K562 (cell line): ENCODE measurements around the gene FOXJ3. TPM values are rescaled to one million over a fixed set of nuclear protein-coding genes. Genes with fewer than 3 reads are reported as not detected.

ENCODE experiments used
- ATAC-seq: fragments of 200-7000 bp; cut with Tn5 transposase; 3 replicates; pipeline ENCODE4 v1.9.1; 2020; ENCODE audit warnings: moderate library complexity
- BruUV-seq: library from RNA; stranded (reverse); fragments of 400-500 nt; replicated peaks from 2 replicates; lab custom pipeline; 2021; lab: Mats Ljungman, UMichigan
- CTCF ChIA-PET: fragments of 300-600 bp; formaldehyde crosslinking; extraction: SDS; loops from one replicate; lab custom pipeline; 2021; ENCODE audit warnings: low intra/inter-chr PET ratio; lab: Yijun Ruan, JAX
- POLR2A ChIA-PET: fragments of 300-600, 350-650 bp; sonication (Branson Sonifier 250); formaldehyde crosslinking; extraction: SDS; loops from one replicate; lab custom pipeline; 2021; ENCODE audit warnings: antibody characterized with exemption, inconsistent platforms; lab: Yijun Ruan, JAX
- DNase-seq, 4 experiments: peaks; one replicate each; pipeline versions ENCODE4 v3.0.0 to v3.0.0-alpha.2; 2011 to 2018; ENCODE audit warnings: low spot score in 3 of 4, mixed read lengths in 3 of 4; ENCODE audit errors: extremely low read depth in 1 of 4
- FAIRE-seq: peaks from 2 replicates; lab custom pipeline; 2011; peaks lifted over from hg19 to GRCh38; lab: Jason Lieb, UNC
- H2AFZ ChIP-seq: 2 replicates; pipeline ENCODE4 v1.6.0; 2011; ENCODE audit warnings: low read depth, low read length, control low read depth, inconsistent platforms
- H3K27ac ChIP-seq: fragments of 200-600 bp; 3 replicates; pipeline ENCODE4 v1.8.0; 2011; ENCODE audit warnings: low read depth, mild to moderate bottlenecking, control low read depth, inconsistent platforms, low read length, moderate library complexity, mixed read lengths; ENCODE audit errors: extremely low read depth
- H3K27me3 ChIP-seq, 2 experiments: fragments of 300-600 bp in 1 of 2; 2 replicates in 1 of 2; 3 replicates in 1 of 2; pipeline versions ENCODE4 v1.6.0 to v1.8.0; 2011; ENCODE audit warnings: inconsistent platforms in 2 of 2, low read length in 2 of 2, mild to moderate bottlenecking in 1 of 2, mixed read lengths in 1 of 2, moderate library complexity in 1 of 2; ENCODE audit not compliant: control insufficient read depth in 2 of 2, insufficient read depth in 2 of 2
- H3K36me3 ChIP-seq: fragments of 300-600 bp; 3 replicates; pipeline ENCODE4 v1.8.0; 2011; ENCODE audit warnings: mild to moderate bottlenecking, low read length, inconsistent platforms; ENCODE audit not compliant: control insufficient read depth, insufficient read depth
- H3K4me1 ChIP-seq, 2 experiments: fragments of 200-600 bp in 1 of 2; replicated peaks in 1 of 2; 2 replicates in 1 of 2; 3 replicates in 1 of 2; pipeline versions ENCODE4 v1.5.1 to v1.8.0; 2011; ENCODE audit warnings: inconsistent platforms in 2 of 2, low read length in 2 of 2, mild to moderate bottlenecking in 1 of 2, mixed read lengths in 1 of 2, moderate library complexity in 1 of 2; ENCODE audit not compliant: control insufficient read depth in 2 of 2, insufficient read depth in 2 of 2
- H3K4me2 ChIP-seq: 2 replicates; pipeline ENCODE4 v1.6.1; 2011; ENCODE audit warnings: low read length, control low read depth, inconsistent platforms, mixed read lengths; ENCODE audit not compliant: insufficient read depth
- H3K4me3 ChIP-seq: fragments of 200-600 bp; sonication (generic), shearing (Covaris generic); 2 replicates; pipeline ENCODE4 v1.5.1; 2016; ENCODE audit warnings: control low read depth, inconsistent platforms
- H3K79me2 ChIP-seq: fragments of 200-600 bp; 3 replicates; pipeline ENCODE4 v1.8.0; 2011; ENCODE audit warnings: low read length, inconsistent platforms; ENCODE audit not compliant: control insufficient read depth, insufficient read depth
- H3K9ac ChIP-seq, 2 experiments: 2 replicates each; pipeline versions ENCODE4 v1.6.0 to v1.6.1; 2011; ENCODE audit warnings: low read depth in 2 of 2, low read length in 2 of 2, control low read depth in 1 of 2, inconsistent platforms in 1 of 2, mild to moderate bottlenecking in 1 of 2, mixed read lengths in 1 of 2; ENCODE audit not compliant: insufficient read depth in 1 of 2
- H3K9me1 ChIP-seq: one replicate; pipeline ENCODE4 v1.6.0; 2011; ENCODE audit warnings: inconsistent platforms, mild to moderate bottlenecking, low read length, moderate library complexity; ENCODE audit not compliant: control insufficient read depth, insufficient read depth
- H3K9me3 ChIP-seq: replicated peaks from 2 replicates; pipeline ENCODE4 v1.5.1; 2011; ENCODE audit warnings: low read depth, low read length, inconsistent platforms; ENCODE audit not compliant: control insufficient read depth, insufficient read depth
- H4K20me1 ChIP-seq: replicated peaks from 2 replicates; pipeline ENCODE4 v1.6.1; 2011; ENCODE audit warnings: low read length, inconsistent platforms, mixed read lengths; ENCODE audit not compliant: control insufficient read depth, insufficient read depth
- TEAD4 ChIP-seq, 2 experiments: sonication (generic) in 1 of 2; formaldehyde crosslinking in 1 of 2; IDR thresholded peaks; 2 replicates each; pipeline versions ENCODE4 v1.6.1 to v1.8.0; 2012 to 2022; ENCODE audit warnings: borderline replicate concordance in 1 of 2, inconsistent platforms in 1 of 2, low read length in 1 of 2, mild to moderate bottlenecking in 1 of 2, missing genetic modification reagents in 1 of 2
- XRCC5 ChIP-seq: fragments of 200-400 bp; formaldehyde crosslinking; IDR thresholded peaks from 2 replicates; pipeline ENCODE4 v1.6.1; 2017; ENCODE audit warnings: low read depth, mild to moderate bottlenecking, low read length
- ZNF121 ChIP-seq: sonication (generic); formaldehyde crosslinking; conservative IDR thresholded peaks from 2 replicates; pipeline ENCODE4 v1.8.0; 2022; ENCODE audit warnings: missing genetic modification reagents
- ZNF766 ChIP-seq: fragments of 200-800 bp; sonication (Bioruptor generic); conservative IDR thresholded peaks from 2 replicates; pipeline ENCODE4 v1.6.1; 2016; ENCODE audit warnings: missing genetic modification characterization, missing compliant biosample characterization
- WGBS: fragments of 100-300 bp; shearing (Covaris generic); methylation state at CpG from one replicate; pipeline ENCODE4 v1.1.6; 2016; ENCODE audit warnings: low coverage, mixed read lengths; ENCODE audit not compliant: insufficient coverage; ENCODE audit errors: missing lambda C conversion rate; 5-methylcytosine and 5-hydroxymethylcytosine counted together
- in situ Hi-C: fragments of 300-500 bp; cut with MboI; formaldehyde crosslinking; loops from 4 replicates; pipeline ENCODE4 v1.15.0; 2018; ENCODE audit warnings: inconsistent platforms, mixed read lengths
- intact Hi-C: fragments of 100-400 bp; cut with micrococcal nuclease; formaldehyde crosslinking; loops from 2 replicates; pipeline ENCODE4 v1.14.2; 2022
- polyA plus RNA-seq, 8 experiments: library from polyadenylated mRNA; depleted of rRNA in 4 of 8; stranded (reverse) in 5 of 8; unstranded in 3 of 8; fragments of >200 nt; fragmentation: Nextera tagmentation in 2 of 8; fragmentation: Illumina TruSeq in 1 of 8; extraction: Ambion mirVana in 2 of 8; extraction: Trizol in 1 of 8; gene quantifications; 2 replicates each; pipeline versions ENCODE4 v1.2.1 to v1.2.3, GENCODE V29; 2011 to 2014; ENCODE audit warnings: inconsistent platforms in 1 of 8, missing spikeins in 1 of 8
- total RNA-seq, 7 experiments: library from RNA; depleted of rRNA in 6 of 7; stranded (reverse); fragments of >200 nt in 6 of 7; fragmentation: Illumina TruSeq in 2 of 7; extraction: Trizol in 2 of 7; gene quantifications; 2 replicates each; pipeline versions ENCODE4 v1.2.1 to v1.2.3, GENCODE V29; 2011 to 2021; ENCODE audit warnings: low replicate concordance in 1 of 7
- TF ChIP-seq, protein P1 (sequence below): sonication (generic); formaldehyde crosslinking; IDR thresholded peaks from 2 replicates; pipeline ENCODE4 v1.8.0; 2022; ENCODE audit warnings: missing genetic modification reagents, mild to moderate bottlenecking, moderate library complexity, borderline replicate concordance
- TF ChIP-seq, protein P2 (sequence below): fragments of 450-650 bp; IDR thresholded peaks from 2 replicates; pipeline ENCODE4 v1.6.1; 2016; ENCODE audit warnings: missing biosample characterization, missing genetic modification characterization
- TF ChIP-seq, protein P3 (sequence below): fragments of 250-450 bp; sonication (Bioruptor Pico); IDR thresholded peaks from 2 replicates; pipeline ENCODE4 v1.4.0; 2020; ENCODE audit warnings: borderline replicate concordance
- TF ChIP-seq, protein P4 (sequence below): sonication (generic); formaldehyde crosslinking; IDR thresholded peaks from 2 replicates; pipeline ENCODE4 v1.9.0; 2022; ENCODE audit warnings: mild to moderate bottlenecking, missing genetic modification reagents

The FOXJ3 gene
- total and polyA plus RNA-seq, 9 of the 15 experiments (the other 6 are each of a cell fraction or from before 2014, with no cell fraction given): 8.7 to 35.3 (median 23.4) TPM

DNA sequence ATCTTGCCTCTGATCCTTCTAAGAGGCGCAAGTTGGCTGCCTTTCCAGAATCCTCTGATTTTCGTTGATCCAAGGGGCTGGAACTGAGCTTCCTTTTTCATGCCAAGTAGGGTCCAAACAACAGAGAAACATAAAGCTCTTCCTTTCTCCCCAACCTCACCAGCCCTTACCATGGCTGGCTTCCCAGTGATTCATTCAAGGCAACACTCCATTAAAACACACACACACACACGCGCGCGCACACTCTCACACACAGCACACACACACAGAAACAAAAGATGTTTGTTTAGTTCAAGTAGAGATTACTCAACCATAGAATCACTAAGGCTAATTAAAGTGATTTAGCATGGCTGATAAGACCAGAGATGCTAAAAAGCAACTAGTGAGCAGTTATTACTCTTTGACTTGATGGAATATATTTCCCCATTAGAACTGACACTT lies 157.5 kb downstream of the FOXJ3 start:
- POLR2A ChIA-PET: no interaction called here
- CTCF ChIA-PET: no interaction called here
- no peak for DNase-seq
- 78% methylated on average over 6 of the region's 6 CpGs for WGBS
- no peak overlapping the region for H3K4me3 ChIP-seq
- no TSS peak for BruUV-seq
- H3K9ac ChIP-seq: no peak overlapping the region
- in situ Hi-C loops: no loop called here
- no peaks in the 10 kb centered on the region for H3K9me1 ChIP-seq
- H3K27ac ChIP-seq: no peak overlapping the region
- FAIRE-seq: no peak
- 0 out of 2 replicates have a peak, but pooled peaks cover 10% of the 10 kb centered on the region for H4K20me1 ChIP-seq
- no peak overlapping the region for H2AFZ ChIP-seq
- TF ChIP-seq TEAD4 (IDR thresholded peaks at IDR 0.05; ENCODE audit: low read length) (no peak), TEAD4 (CRISPR knock-in tag; IDR thresholded peaks at IDR 0.05; ENCODE audit: borderline replicate concordance) (no peak), ZNF121 (CRISPR knock-in tag) (no peak), XRCC5 (no peak), ZNF766 (CRISPR knock-in tag) (no peak)
- TF ChIP-seq, protein P1, sequence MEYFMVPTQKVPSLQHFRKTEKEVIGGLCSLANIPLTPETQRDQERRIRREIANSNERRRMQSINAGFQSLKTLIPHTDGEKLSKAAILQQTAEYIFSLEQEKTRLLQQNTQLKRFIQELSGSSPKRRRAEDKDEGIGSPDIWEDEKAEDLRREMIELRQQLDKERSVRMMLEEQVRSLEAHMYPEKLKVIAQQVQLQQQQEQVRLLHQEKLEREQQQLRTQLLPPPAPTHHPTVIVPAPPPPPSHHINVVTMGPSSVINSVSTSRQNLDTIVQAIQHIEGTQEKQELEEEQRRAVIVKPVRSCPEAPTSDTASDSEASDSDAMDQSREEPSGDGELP (CRISPR knock-in tag): no peak
- TF ChIP-seq, protein P2, sequence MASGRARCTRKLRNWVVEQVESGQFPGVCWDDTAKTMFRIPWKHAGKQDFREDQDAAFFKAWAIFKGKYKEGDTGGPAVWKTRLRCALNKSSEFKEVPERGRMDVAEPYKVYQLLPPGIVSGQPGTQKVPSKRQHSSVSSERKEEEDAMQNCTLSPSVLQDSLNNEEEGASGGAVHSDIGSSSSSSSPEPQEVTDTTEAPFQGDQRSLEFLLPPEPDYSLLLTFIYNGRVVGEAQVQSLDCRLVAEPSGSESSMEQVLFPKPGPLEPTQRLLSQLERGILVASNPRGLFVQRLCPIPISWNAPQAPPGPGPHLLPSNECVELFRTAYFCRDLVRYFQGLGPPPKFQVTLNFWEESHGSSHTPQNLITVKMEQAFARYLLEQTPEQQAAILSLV (tag): no peak
- TF ChIP-seq, protein P3, sequence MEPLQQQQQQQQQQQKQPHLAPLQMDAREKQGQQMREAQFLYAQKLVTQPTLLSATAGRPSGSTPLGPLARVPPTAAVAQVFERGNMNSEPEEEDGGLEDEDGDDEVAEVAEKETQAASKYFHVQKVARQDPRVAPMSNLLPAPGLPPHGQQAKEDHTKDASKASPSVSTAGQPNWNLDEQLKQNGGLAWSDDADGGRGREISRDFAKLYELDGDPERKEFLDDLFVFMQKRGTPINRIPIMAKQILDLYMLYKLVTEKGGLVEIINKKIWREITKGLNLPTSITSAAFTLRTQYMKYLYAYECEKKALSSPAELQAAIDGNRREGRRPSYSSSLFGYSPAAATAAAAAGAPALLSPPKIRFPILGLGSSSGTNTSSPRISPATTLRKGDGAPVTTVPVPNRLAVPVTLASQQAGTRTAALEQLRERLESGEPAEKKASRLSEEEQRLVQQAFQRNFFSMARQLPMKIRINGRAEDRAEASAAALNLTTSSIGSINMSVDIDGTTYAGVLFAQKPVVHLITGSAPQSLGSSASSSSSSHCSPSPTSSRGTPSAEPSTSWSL (CRISPR knock-in tag): no peak
- TF ChIP-seq, protein P4, sequence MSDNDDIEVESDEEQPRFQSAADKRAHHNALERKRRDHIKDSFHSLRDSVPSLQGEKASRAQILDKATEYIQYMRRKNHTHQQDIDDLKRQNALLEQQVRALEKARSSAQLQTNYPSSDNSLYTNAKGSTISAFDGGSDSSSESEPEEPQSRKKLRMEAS (CRISPR knock-in tag): no peak
- TF ChIP-seq, all 486 proteins: peak for 0
- H3K4me2 ChIP-seq: no peak overlapping the region
- no peaks in the 10 kb centered on the region for H3K79me2 ChIP-seq
- no peak for ATAC-seq
- peaks cover 0 to 3% of the 10 kb centered on the region in 2 experiments; a peak in 2 of 5 replicates for H3K4me1 ChIP-seq
- intact Hi-C loops: loop anchor here (1.0 to 10.0 kb wide), 2 partner anchors 155 to 603 kb away; no protein-coding TSS in a partner anchor
- H3K36me3 ChIP-seq: peaks cover 39% of the 10 kb centered on the region; the same call in 2 of the 3 replicates
- no peaks in the 10 kb centered on the region for H3K9me3 ChIP-seq
- H3K27me3 ChIP-seq: no peaks in the 10 kb centered on the region
